KMS-11 (cell line): ENCODE results near the gene NBEA.

Source experiments
- H2AFZ ChIP-seq: fragments of 200-600 bp; sonication (generic); 2 replicates; pipeline ENCODE4 v1.6.1; 2016; ENCODE audit warnings: antibody characterized with exemption, mixed run types, low read depth
- H3K27ac ChIP-seq: fragments of 200-600 bp; sonication (generic); 2 replicates; pipeline ENCODE4 v1.6.1; 2016; ENCODE audit warnings: mild to moderate bottlenecking, mixed run types
- H3K27me3 ChIP-seq: fragments of 200-600 bp; sonication (generic); 2 replicates; pipeline ENCODE4 v1.6.1; 2017; ENCODE audit warnings: mild to moderate bottlenecking, low read depth, mixed run types, moderate library complexity; ENCODE audit not compliant: insufficient read depth
- H3K36me3 ChIP-seq: fragments of 200-600 bp; sonication (generic); 2 replicates; pipeline ENCODE4 v1.6.1; 2017; ENCODE audit warnings: mild to moderate bottlenecking, mixed run types; ENCODE audit not compliant: insufficient read depth
- H3K4me1 ChIP-seq: fragments of 200-600 bp; sonication (generic); 2 replicates; pipeline ENCODE4 v1.6.1; 2016; ENCODE audit warnings: mild to moderate bottlenecking, low read depth, mixed run types; ENCODE audit not compliant: poor library complexity, severe bottlenecking
- H3K4me2 ChIP-seq: fragments of 200-600 bp; sonication (generic); 2 replicates; pipeline ENCODE4 v1.7.0; 2016; ENCODE audit warnings: mild to moderate bottlenecking, mixed run types
- H3K4me3 ChIP-seq: fragments of 200-600 bp; sonication (generic); IDR thresholded peaks from 2 replicates; pipeline ENCODE4 v1.6.1; 2017; ENCODE audit warnings: low read depth, low read length, mixed read lengths; ENCODE audit not compliant: insufficient read depth
- H3K79me2 ChIP-seq: fragments of 200-600 bp; sonication (generic); 2 replicates; pipeline ENCODE4 v1.6.1; 2016; ENCODE audit warnings: low read depth, mixed run types; ENCODE audit not compliant: insufficient read depth
- H3K9ac ChIP-seq: fragments of 200-600 bp; sonication (generic); 2 replicates; pipeline ENCODE4 v1.6.1; 2016; ENCODE audit warnings: mild to moderate bottlenecking, mixed run types
- H4K20me1 ChIP-seq: fragments of 200-600 bp; sonication (generic); 2 replicates; pipeline ENCODE4 v1.6.1; 2016; ENCODE audit warnings: mild to moderate bottlenecking, mixed run types; ENCODE audit not compliant: insufficient read depth
- CTCF ChIP-seq: fragments of 200-600 bp; sonication (generic); conservative IDR thresholded peaks from 2 replicates; pipeline ENCODE4 v1.6.1; 2017; ENCODE audit warnings: low read depth, mild to moderate bottlenecking, antibody characterized with exemption, low read length, moderate library complexity, mixed read lengths

Gene NBEA

DNA sequence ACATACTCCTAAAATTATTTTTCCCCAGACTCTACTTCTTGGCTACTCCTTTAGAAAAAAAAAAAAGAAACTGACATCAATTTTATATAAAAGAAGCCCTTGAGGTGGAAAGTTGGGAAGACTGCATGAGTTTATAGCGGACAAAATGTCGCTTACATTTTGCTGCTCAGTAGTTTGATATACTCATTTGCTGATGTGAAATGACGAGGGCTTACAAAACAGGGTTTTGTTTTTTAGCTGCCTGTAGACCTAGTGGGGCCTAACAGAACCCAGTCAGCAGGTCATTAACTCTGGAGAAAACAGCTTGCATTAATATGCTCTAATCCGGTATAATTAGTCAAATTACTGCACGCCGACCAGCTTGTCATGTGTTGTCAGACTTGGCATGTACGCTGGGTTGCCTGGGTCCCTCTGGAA is 572.0 kb downstream of the NBEA start:
- Histone ChIP-seq H3K27ac (no peak overlapping the region), H3K4me2 (no peak overlapping the region), H3K4me1 (no peaks in the 10 kb centered on the region), H4K20me1 (no peaks in the 10 kb centered on the region), H2AFZ (no peak overlapping the region), H3K4me3 (no peak overlapping the region), H3K27me3 (no peaks in the 10 kb centered on the region), H3K36me3 (no peaks in the 10 kb centered on the region), H3K79me2 (no peaks in the 10 kb centered on the region), H3K9ac (no peak overlapping the region)
- no peak for TF ChIP-seq CTCF

- H3K27ac ChIP-seq: no peak overlapping the region
- no peak for TF ChIP-seq CTCF
Observed at GRCh38 chr13:35514801-35515502, 572.9 kb downstream of the NBEA start.

DNA sequence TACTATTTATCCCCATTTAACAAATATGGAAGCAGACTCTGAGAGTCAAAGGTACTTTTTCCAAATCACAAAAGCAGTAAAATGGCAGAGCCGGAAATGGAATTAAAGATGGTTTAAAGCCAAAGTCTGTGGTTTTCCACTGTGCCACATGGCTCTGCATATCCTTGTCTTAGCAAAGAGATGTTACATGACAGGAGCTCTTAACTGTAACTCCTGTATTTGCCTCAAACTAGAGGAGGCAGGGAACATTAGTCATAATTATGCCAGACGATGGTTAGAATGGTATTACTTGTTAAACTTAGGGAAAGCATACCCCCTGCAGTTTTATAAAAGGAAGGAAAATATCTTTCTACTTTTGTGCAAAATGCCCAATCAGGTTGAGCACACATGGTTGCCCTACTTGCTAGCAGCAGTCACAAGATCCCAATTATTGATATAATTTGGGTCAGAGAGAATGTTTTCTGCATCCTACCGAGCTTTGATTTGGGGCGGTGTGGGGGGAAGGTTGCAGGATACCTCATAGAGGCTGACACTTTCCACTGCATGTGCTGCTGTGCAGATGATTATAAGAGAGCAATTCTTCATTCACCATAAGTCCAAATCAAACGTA is 576.4 kb downstream of the NBEA start:
- no peak overlapping the region for H3K4me3 ChIP-seq
- no peaks in the 10 kb centered on the region for H3K79me2 ChIP-seq
- H3K36me3 ChIP-seq: no peaks in the 10 kb centered on the region
- no peaks in the 10 kb centered on the region for H4K20me1 ChIP-seq
- no peak overlapping the region for H3K9ac ChIP-seq
- H2AFZ ChIP-seq: no peak overlapping the region
- H3K27ac ChIP-seq: no peak overlapping the region
- TF ChIP-seq CTCF: no peak
- no peaks in the 10 kb centered on the region for H3K27me3 ChIP-seq
- no peaks in the 10 kb centered on the region for H3K4me1 ChIP-seq
- no peak overlapping the region for H3K4me2 ChIP-seq

More at GRCh38 chr13:35514801-35515502, 572.9 kb downstream of the NBEA start:
- Histone ChIP-seq H3K79me2 (no peaks in the 10 kb centered on the region), H2AFZ (no peak overlapping the region), H3K36me3 (no peaks in the 10 kb centered on the region), H3K4me1 (no peaks in the 10 kb centered on the region), H4K20me1 (no peaks in the 10 kb centered on the region), H3K4me3 (no peak overlapping the region), H3K27me3 (no peaks in the 10 kb centered on the region), H3K9ac (no peak overlapping the region), H3K4me2 (no peak overlapping the region)

DNA sequence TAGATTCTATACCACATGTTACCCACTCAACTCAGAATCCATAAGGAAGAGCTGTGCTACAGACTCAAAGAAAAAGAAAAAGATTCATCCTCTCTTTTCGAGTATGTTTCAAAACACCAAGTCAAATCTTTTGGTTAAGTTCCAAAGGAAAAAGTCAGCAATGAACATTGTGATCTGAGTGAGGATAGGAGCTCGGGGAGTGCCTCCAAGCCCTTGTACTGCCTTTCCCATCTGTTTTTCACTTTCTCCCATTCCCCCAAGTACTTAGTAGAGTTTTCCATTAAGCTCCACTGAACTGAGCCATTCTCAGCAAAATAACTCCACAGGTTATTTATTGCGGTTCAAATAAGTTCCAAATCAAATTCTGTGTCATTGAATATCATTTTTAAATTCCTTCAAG is 582.1 kb downstream of the NBEA start:
- no peaks in the 10 kb centered on the region for H4K20me1 ChIP-seq
- H3K4me1 ChIP-seq: no peaks in the 10 kb centered on the region
- H3K27ac ChIP-seq: no peak overlapping the region
- H3K4me2 ChIP-seq: no peak overlapping the region
- H3K79me2 ChIP-seq: no peaks in the 10 kb centered on the region
- no peaks in the 10 kb centered on the region for H3K27me3 ChIP-seq
- no peak for TF ChIP-seq CTCF
- no peaks in the 10 kb centered on the region for H3K36me3 ChIP-seq
- H3K4me3 ChIP-seq: no peak overlapping the region
- H3K9ac ChIP-seq: no peak overlapping the region
- H2AFZ ChIP-seq: no peak overlapping the region
